Measurements from ENCODE around the gene CSF2.

DNA sequence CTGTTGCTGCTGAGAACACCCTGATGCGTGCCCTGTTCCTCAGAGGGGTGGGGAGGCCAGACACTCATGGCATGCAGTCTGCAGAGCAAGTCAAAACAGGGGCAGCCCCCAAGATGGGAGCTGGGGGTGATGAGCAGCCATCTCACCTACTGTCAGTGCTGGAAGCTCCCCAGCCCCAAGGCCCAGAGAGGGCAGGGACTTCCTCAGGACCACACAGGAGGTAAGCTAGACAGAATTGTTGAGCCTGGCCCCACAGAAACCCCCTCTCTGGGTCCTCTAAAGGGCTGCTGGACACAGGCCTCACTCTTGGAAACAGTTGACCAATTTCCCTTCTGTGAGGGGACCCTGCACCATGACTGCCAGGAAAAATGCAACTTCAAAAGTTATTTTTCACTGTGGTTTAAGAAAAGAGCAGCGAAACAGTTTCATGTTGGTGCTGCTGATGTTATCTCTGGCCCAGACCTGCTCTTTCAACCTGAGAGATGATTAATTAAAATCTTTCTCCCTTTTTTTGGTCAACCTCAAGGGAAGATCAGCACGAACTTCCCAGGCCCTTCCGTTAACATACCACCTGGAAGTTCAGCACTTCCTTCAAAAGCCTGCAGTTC lies 9.6 kb downstream of the CSF2 start:
- TF ChIP-seq POLR2AphosphoS5 (IDR thresholded peaks at IDR 0.05; ENCODE audit: low read depth, low read length), result no peak
- TF ChIP-seq POLR2A (IDR thresholded peaks at IDR 0.05; ENCODE audit: low read depth, low read length), result no peak

Measured in GM12891 (cell line).